Measurements from ENCODE around the gene VPS26C. TPM values are rescaled to one million over a fixed set of nuclear protein-coding genes. Genes with fewer than 3 reads are reported as not detected.

Gene VPS26C
- total RNA-seq, 1 donor from 2014 or later, result 49.7 TPM

GRCh38 chr21:37214952-37215351 is 52.2 kb downstream of the VPS26C start:
- intact Hi-C loops (cut with DNase I), result no loop called here
- no peak for ATAC-seq

GRCh38 chr21:37210799-37211198 is 56.3 kb downstream of the VPS26C start:
- intact Hi-C loops (cut with DNase I), result no loop called here
- ATAC-seq (no peak), DNase-seq (ENCODE audit: missing footprints) (no peak)

More at GRCh38 chr21:37214952-37215351, 52.2 kb downstream of the VPS26C start:
- no peak for DNase-seq (ENCODE audit: missing footprints)

GRCh38 chr21:37210130-37210529 is 57.0 kb downstream of the VPS26C start:
- ATAC-seq (no peak), DNase-seq (ENCODE audit: missing footprints) (no peak)
- intact Hi-C loops (cut with DNase I), result no loop called here

GRCh38 chr21:37208741-37209225 is 58.4 kb downstream of the VPS26C start:
- DNase-seq (ENCODE audit: missing footprints) (no peak), ATAC-seq (peak; percentile 37)
- intact Hi-C loops (cut with DNase I), result no loop called here

GRCh38 chr21:37208056-37208721 is 58.9 kb downstream of the VPS26C start:
- intact Hi-C loops (cut with DNase I), result no loop called here
- DNase-seq (ENCODE audit: missing footprints) (peak; percentile 92), ATAC-seq (peak; percentile 94)

GRCh38 chr21:37207441-37208009 is 59.6 kb downstream of the VPS26C start:
- intact Hi-C loops (cut with DNase I), result no loop called here

GRCh38 chr21:37206496-37206895 is 60.6 kb downstream of the VPS26C start:
- ATAC-seq (no peak), DNase-seq (ENCODE audit: missing footprints) (no peak)
- intact Hi-C loops (cut with DNase I), result no loop called here

More at GRCh38 chr21:37207441-37208009, 59.6 kb downstream of the VPS26C start:
- DNase-seq (ENCODE audit: missing footprints) (no peak), ATAC-seq (peak; percentile 73)

- no peak for DNase-seq (ENCODE audit: missing footprints)
- intact Hi-C loops (cut with DNase I), result no loop called here
- ATAC-seq, result no peak
These were observed 62.6 kb downstream of the VPS26C start for GRCh38 chr21:37204580-37204979.

GRCh38 chr21:37202221-37203110 is 64.7 kb downstream of the VPS26C start:
- DNase-seq (ENCODE audit: missing footprints) (no peak), ATAC-seq (no peak)
- intact Hi-C loops (cut with DNase I), result no loop called here

- DNase-seq (ENCODE audit: missing footprints), result no peak
- no peak for ATAC-seq
- intact Hi-C loops (cut with DNase I), result no loop called here
These were observed 66.3 kb downstream of the VPS26C start for GRCh38 chr21:37200641-37201480.

- DNase-seq (ENCODE audit: missing footprints), result no peak
- intact Hi-C loops (cut with DNase I), result no loop called here
- no peak for ATAC-seq
These were observed 67.8 kb downstream of the VPS26C start for GRCh38 chr21:37199057-37199924.

GRCh38 chr21:37197746-37198145 is 69.4 kb downstream of the VPS26C start:
- ATAC-seq, result no peak
- no peak for DNase-seq (ENCODE audit: missing footprints)
- intact Hi-C loops (cut with DNase I), result no loop called here

GRCh38 chr21:37196847-37197246 is 70.3 kb downstream of the VPS26C start:
- ATAC-seq (no peak), DNase-seq (ENCODE audit: missing footprints) (no peak)
- intact Hi-C loops (cut with DNase I), result no loop called here

GRCh38 chr21:37195610-37196009 is 71.5 kb downstream of the VPS26C start:
- DNase-seq (ENCODE audit: missing footprints), result no peak
- ATAC-seq, result peak; percentile 43
- intact Hi-C loops (cut with DNase I), result no loop called here

GRCh38 chr21:37195059-37195458 is 72.1 kb downstream of the VPS26C start:
- intact Hi-C loops (cut with DNase I), result no loop called here
- no peak for DNase-seq (ENCODE audit: missing footprints)
- ATAC-seq, result peak; percentile 53

- DNase-seq (ENCODE audit: missing footprints) (no peak), ATAC-seq (no peak)
- intact Hi-C loops (cut with DNase I), result no loop called here
These were observed 73.5 kb downstream of the VPS26C start for GRCh38 chr21:37193676-37194075.

- intact Hi-C loops (cut with DNase I), result no loop called here
- DNase-seq (ENCODE audit: missing footprints), result no peak
- ATAC-seq, result no peak
These were observed 74.1 kb downstream of the VPS26C start for GRCh38 chr21:37193006-37193405.

GRCh38 chr21:37192019-37192418 is 75.1 kb downstream of the VPS26C start:
- no peak for ATAC-seq
- no peak for DNase-seq (ENCODE audit: missing footprints)
- intact Hi-C loops (cut with DNase I), result no loop called here

All from Right ventricle myocardium inferior (tissue), 1 donor.